ENCODE results near the gene NOXA1.
"Not testable (repeated sequence)": the region's sequence is repeated elsewhere in the genome, so short reads cannot be mapped to it uniquely, and the experiment has no call there.

NOXA1 gene

GRCh38 chr9:137447722-137448601, 24.8 kb downstream of the NOXA1 start:
- TF ChIP-seq CTCF (conservative IDR thresholded peaks at IDR 0.05; ENCODE audit: low read depth, low read length) = no peak
- DNase-seq (ENCODE audit: low read depth) = no peak
- H3K4me3 ChIP-seq (ENCODE audit: low read length) = no peak overlapping the region

DNA sequence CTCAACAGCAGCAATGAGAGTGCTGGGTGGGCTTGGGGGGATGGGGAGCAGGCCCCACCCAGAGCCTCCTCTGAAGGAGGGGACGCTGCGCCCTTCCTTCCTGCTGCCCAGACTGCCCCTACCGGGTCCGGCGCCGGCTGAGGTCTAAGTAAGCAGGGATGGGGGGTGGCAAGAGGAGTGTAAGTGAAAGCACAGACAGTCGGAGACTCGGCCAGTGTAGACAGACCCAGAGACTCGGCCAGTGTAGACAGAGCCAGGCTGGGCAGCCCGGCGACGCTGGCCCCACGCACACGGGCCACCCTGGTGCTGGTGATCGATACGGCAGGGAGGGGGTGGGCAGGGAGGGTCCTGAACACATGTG, 25.4 kb downstream of the NOXA1 start:
- TF ChIP-seq CTCF (conservative IDR thresholded peaks at IDR 0.05; ENCODE audit: low read depth, low read length) = no peak
- no peak overlapping the region for H3K4me3 ChIP-seq (ENCODE audit: low read length)
- DNase-seq (ENCODE audit: low read depth) = no peak

DNA sequence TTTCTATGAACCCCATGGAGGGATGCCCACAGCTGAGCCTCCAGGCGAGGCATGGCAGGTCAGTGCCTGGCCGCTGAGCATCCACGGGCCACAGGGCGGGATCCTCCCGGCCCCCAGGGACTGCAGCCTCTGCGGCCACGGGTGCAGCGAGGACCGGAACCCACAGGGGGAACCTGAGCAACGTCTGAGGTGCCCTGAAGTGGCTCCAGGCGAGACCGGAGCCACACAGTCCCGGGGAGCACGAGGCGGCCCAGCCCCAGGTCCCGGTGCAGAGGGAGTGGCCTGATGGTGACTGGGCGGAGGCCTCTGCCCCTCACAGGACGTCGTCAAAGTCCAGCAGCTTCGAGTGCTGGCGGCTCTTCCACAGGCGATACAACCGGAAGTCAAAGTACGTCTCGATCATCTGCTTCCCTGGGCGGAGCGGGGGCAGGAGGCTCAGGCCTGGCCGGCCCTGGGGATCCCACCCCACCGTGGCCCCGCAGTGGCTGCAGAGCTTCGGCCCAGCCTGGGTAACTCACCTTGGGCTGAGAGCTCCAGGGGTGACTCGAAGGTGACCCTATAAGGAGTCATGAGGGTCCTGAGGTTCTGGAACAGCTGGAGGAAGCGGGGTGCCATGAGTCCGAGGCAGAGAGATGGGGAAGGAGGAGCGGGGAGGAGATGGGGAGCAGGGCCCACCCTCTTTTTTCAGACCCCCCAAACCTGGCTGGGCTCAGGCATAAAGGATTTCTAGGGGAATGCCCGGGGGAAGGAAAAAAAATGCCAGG, 26.1 kb downstream of the NOXA1 start:
- H3K4me3 ChIP-seq (ENCODE audit: low read length) = no peak overlapping the region
- TF ChIP-seq CTCF (conservative IDR thresholded peaks at IDR 0.05; ENCODE audit: low read depth, low read length) = no peak
- no peak for DNase-seq (ENCODE audit: low read depth)

DNA sequence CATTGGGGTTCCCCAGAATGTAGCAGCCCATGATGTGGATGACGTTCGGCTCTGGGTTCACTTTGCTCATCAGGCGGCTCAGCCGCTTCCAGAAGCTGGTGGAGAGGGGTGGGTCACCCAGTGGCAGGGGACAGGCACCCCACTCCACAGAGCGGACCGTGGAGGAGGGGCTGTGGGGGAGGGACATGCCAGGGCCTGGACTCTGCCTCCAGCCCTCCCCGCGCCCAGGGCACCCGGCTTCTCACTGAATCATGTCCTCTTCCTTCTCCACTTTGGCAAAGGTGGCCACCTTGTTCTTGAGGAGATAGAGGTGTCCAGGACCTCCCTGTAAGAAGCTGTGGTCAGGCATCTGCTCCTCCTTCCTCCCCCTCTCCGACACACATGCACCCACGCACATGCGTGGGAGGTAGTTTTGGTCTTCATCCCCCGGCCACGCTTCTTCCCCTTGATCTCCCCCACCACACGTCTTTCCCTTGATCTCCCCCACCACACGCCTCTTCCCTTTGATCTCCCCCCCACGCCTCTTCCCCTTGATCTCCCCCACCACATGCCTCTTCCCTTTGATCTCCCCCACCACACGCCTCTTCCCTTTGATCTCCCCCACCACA, 26.8 kb downstream of the NOXA1 start:
- no peak for TF ChIP-seq CTCF (conservative IDR thresholded peaks at IDR 0.05; ENCODE audit: low read depth, low read length)
- no peak overlapping the region for H3K4me3 ChIP-seq (ENCODE audit: low read length)
- DNase-seq (ENCODE audit: low read depth) = no peak

DNA sequence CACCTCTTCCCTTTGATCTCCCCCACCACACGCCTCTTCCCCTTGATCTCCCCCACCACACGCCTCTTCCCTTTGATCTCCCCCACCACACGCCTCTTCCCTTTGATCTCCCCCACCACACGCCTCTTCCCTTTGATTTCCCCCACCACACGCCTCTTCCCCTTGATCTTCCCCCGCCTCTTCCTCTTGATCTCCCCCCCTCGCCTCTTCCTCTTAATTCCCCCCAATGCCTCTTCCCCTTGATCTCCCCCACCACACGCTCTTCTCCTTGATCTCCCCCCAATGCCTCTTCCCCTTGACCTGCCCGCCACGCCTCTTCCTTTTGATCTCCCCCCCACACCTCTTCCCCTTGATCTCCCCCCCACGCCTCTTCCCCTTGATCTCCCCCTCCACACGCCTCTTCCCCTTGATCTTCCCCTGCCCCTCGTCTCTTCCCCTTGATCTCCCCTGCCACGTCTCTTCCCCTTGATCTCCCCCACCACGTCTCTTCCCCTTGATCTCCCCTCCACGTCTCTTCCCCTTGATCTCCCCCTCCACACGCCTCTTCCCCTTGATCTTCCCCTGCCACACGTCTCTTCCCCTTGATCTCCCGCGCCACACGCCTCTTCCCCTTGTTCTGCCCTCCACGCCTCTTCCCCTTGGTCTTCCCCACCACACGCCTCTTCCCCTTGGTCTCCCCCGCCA, 27.5 kb downstream of the NOXA1 start:
- H3K4me3 ChIP-seq (ENCODE audit: low read length); DNase-seq (ENCODE audit: low read depth): not testable (repeated sequence)

- DNase-seq (ENCODE audit: low read depth); H3K4me3 ChIP-seq (ENCODE audit: low read length): not testable (repeated sequence)
Measured at GRCh38 chr9:137451264-137452005, 28.2 kb downstream of the NOXA1 start.

DNA sequence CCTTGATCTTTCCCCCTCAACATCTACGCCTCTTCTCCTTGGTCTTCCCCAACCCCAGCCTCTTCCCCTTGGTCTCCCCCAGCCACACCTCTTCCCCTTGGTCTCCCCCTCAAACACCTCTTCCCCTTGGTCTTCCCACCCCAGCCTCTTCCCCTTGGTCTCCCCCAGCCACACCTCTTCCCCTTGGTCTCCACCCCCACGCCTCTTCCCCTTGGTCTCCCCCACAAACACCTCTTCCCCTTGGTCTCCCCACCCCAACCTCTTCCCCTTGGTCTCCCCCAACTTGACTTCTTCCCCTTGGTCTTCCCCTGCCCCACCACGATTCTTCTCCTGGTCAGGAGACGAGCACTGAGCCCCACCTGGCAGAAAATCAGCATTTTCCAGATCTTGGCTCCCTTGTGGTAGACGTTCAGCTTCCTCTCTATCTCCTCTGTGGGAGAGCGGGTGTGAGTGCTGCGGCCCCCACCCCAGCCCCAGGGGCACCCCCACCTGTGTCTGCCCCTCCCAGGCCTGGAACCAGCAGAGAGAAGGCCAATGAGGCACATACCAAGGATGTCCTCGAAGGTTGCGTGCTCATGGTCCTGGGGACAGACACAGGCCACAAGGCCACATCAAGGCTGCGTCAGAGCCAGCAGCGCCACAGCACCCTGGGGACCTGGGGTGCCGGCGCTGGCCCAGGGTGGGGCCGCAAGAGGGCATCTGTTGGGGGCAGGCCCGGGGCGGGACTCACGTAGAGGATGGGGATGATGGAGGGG, 29.0 kb downstream of the NOXA1 start:
- TF ChIP-seq CTCF (conservative IDR thresholded peaks at IDR 0.05; ENCODE audit: low read depth, low read length) = no peak
- no peak for DNase-seq (ENCODE audit: low read depth)
- no peak overlapping the region for H3K4me3 ChIP-seq (ENCODE audit: low read length)
